KOPT-K1 (cell line): ENCODE data around the gene ZNF536.
"Not testable (repeated sequence)": the region's sequence is repeated elsewhere in the genome, so short reads cannot be mapped to it uniquely, and the experiment has no call there.

ENCODE experiments used
- H3K27ac ChIP-seq: fragments of 200-600 bp; sonication (generic); 2 replicates; pipeline ENCODE4 v1.5.1; 2016; ENCODE audit warnings: antibody characterized with exemption, mild to moderate bottlenecking, low read depth, low read length; ENCODE audit not compliant: poor library complexity, severe bottlenecking
- H3K36me3 ChIP-seq: fragments of 200-600 bp; sonication (generic); 2 replicates; pipeline ENCODE4 v1.5.1; 2017; ENCODE audit warnings: antibody characterized with exemption, mild to moderate bottlenecking, low read length, moderate library complexity; ENCODE audit not compliant: insufficient read depth
- H3K9me3 ChIP-seq: fragments of 200-600 bp; sonication (generic); 2 replicates; pipeline ENCODE4 v1.5.1; 2017; ENCODE audit warnings: antibody characterized with exemption, low read length, mild to moderate bottlenecking; ENCODE audit not compliant: insufficient read depth, poor library complexity, severe bottlenecking

ZNF536 gene

DNA sequence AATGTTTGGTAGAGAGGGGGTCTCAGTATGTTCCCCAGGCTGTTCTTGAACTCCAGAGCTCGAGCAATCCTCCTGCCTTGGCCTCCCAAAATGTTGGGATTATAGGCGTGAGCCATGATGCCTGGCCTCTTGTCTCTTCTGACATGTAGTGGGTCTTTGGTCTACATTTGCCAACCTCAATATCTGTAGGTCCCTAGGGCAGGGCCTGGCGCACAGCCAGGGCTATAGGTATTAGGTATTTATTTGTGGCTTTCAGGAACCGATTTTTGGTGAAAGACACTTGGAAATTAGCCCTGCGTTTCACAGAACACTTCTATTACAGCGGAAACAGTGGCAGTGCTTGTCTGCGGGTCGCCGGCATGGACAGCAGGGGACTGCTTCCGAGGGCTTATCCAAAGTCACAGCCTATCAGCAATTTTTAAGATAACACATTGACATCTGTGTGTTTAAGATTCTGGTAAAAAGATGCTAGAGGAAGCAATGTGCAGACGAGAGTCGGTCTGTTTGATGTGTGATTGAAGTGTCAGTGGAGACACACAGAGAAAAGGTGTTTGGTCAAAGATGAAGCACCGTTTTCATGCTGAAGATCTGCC lies 14.5 kb downstream of the ZNF536 start:
- Histone ChIP-seq H3K36me3 (no peaks in the 10 kb centered on the region), H3K27ac (no peak overlapping the region), H3K9me3 (no peaks in the 10 kb centered on the region)

DNA sequence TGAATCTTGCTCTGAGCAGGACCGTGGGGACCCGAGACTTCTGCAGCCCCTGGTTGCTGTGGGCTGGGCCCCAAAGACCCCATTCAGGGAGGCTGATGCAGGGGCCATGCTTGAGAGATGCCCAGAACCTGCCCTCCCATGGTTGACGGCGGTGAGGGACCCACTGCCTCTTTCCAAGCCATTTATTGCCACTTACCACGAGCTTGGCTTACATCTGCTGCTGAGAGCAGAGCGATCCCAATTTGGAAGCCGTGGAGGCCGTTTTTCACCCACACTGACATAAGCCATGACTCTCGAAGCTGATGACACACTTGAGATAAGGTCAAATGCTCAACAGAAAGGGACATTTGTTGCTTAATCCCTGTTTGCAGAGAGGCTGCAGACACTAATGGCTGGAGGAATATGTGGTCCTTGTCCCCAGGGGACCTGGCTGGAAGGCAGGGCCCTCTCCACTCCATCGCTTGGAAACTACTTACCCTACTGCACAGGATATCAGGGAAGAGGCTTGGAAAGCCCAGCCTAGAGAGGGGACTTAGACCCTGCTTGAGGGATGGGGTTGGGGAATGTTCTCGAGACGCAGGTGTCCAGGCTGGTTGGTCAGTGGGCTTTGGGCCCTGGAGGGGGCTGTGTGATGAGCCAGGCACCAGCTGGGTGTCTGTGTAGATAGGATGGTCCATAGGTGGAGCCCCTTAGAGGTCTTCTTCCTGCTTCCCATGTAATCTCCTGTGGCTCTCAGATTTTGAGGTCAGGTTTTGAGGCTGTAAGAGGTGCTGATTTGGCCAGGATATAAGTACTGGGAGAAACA lies 15.3 kb downstream of the ZNF536 start:
- no peaks in the 10 kb centered on the region for H3K36me3 ChIP-seq
- no peak overlapping the region for H3K27ac ChIP-seq
- no peaks in the 10 kb centered on the region for H3K9me3 ChIP-seq

DNA sequence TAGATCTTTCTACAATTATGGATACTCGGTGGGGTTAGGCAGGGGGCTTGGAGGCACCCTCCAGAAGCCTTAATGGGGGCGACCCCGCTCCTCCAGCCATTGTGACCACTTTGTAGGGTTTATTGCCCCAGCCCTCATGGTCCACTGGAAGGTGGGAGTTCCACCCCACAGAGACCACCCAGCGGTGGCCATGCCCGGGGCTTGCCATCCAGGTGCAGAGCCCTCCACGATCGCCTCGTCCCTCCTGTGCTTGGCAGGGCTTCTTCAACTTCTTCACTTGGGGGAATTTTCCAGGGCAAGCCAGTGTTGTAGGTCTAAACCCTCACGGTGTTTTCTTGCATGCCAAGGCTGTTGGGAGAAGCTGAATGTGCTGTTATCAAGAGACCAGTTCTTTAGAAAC lies 16.1 kb downstream of the ZNF536 start:
- no peaks in the 10 kb centered on the region for H3K9me3 ChIP-seq
- no peaks in the 10 kb centered on the region for H3K36me3 ChIP-seq
- no peak overlapping the region for H3K27ac ChIP-seq

DNA sequence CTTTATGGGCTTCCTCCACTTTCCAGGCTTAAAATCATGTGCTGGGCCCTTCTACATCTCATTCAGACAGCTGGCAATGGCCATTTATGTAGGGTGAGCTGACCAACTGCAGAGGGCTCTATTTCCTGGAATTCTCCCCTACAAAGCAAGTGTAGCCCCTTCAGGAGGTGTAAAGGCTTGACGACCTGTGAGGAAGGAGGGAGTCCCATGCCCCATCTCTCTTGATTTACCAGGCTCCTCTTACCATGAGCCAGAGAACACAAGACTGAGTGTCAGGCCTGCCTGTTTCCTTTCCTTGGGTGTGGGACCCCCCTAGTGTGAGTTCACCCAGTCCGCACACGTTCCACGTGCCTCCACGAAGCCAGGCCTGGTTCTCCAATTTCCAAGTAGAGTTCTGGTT lies 16.6 kb downstream of the ZNF536 start:
- Histone ChIP-seq H3K9me3 (no peaks in the 10 kb centered on the region), H3K27ac (no peak overlapping the region), H3K36me3 (no peaks in the 10 kb centered on the region)

DNA sequence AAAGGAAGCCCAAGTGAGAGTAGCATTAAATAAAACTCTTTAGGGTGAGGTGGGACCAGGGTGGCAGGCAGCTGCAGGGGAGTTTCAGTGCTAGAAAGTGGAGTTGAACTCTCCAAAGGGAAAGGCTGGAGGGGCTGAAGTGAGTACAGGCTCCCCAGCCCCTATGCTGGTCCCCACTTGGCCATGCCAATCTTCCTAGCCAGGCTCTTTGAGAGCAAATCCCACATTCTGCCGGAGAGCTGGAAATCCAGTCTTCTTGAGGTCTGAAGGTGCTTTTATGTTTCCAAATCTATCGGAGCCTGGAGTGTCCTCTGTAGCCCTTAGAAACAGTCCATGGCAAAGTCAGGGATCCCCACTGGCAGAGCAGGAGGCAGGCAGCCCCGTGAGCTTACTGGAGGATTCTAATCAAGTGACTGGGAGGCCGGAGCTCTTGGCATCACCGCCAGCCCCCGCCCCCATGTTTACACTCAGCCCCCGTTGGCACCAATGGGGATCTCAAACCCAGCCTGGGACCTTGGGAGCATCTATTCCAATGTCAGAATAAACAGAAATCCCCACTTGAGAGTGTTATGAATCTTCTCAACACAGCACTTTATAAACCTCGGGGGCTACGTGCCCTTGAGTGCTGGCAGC lies 18.3 kb downstream of the ZNF536 start:
- Histone ChIP-seq H3K27ac (no peak overlapping the region), H3K9me3 (no peaks in the 10 kb centered on the region), H3K36me3 (no peaks in the 10 kb centered on the region)

DNA sequence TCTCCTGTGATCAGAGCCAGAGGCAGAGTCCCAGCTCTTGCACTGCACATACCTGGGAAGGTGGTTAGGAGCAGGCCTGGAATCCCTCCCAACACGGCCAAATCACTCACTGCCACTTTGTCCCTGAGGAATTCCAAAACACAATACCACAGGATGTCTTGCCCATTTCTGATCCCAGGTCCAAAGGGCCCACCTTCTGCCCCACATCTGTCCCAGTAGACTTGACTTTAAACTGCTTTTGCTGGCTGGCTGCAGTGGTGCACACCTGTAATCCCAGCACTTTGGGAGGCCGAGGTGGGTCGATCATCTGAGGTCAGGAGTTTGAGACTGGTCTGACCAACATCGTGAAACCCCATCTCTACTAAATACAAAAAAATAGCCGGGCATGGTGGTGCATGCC lies 18.9 kb downstream of the ZNF536 start:
- H3K9me3 ChIP-seq = no peaks in the 10 kb centered on the region

DNA sequence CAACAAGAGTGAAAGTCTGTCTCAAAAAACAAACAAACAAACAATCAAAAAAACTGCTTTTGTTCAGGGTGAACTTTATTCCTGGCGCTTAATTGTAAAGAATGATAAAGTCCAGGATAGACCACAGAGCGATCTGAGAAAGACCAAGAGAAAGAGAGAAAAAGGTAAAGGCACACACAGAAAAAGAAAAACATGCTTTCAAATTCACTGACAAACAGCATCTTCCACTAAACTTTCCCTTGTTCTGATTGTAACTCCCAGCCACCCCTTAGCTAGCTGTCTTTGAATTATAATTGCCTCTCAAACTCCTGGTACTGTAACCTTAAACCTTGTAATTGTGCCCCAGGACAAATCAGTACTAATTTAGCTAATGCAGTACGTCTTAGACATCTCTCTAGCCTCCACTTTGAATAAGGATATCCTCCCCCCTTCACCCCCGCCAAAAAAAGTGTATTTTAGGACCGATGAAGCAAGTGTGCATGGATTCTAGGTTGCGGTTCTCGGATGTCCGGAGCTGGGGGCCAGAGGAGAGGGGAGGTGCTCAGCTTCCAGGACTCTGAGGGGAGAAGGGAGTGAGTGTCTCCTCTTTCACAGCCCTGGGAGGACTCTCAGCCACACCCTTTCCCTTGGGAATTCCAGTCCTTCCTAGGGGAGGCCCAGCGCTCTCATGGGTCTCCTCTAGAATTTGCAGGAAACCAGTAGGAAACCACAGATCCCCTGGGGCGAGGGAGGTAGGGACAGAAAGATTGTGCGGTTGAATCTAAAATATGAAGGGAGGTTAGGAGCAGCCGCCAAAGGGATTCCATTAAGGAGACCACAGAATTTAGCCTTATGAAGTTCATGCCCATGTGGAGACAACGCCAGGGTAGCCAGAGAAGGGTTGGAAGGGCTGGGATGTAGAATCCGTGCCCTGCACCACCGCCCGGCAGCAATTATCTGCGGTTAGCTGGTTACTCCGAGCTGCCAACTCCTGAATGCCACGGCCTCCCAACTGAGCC lies 19.7 kb downstream of the ZNF536 start:
- Histone ChIP-seq H3K36me3 (no peaks in the 10 kb centered on the region), H3K9me3 (no peaks in the 10 kb centered on the region), H3K27ac (no peak overlapping the region)

More for the DNA sequence above, 18.9 kb downstream of the ZNF536 start:
- Histone ChIP-seq H3K36me3 (no peaks in the 10 kb centered on the region), H3K27ac (no peak overlapping the region)

DNA sequence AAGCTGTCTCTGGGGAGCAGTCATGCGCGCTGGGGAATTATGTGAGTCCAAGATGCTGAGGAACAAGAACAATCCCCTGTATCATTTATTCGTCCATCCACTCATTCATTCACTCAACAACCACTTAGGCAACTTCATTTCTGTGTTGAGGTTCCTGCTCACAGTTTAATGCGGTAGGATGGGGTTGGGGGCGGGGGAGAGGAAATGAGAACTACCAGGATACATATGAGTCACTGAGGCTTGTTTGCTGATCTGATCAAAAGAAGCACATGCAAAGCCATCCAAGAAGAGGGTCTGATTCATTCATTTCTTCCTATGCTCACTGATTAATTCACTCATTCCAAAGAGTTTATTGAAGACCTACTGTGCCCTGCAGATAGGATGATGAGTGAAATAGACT lies 20.9 kb downstream of the ZNF536 start:
- no peaks in the 10 kb centered on the region for H3K9me3 ChIP-seq
- no peak overlapping the region for H3K27ac ChIP-seq
- no peaks in the 10 kb centered on the region for H3K36me3 ChIP-seq

DNA sequence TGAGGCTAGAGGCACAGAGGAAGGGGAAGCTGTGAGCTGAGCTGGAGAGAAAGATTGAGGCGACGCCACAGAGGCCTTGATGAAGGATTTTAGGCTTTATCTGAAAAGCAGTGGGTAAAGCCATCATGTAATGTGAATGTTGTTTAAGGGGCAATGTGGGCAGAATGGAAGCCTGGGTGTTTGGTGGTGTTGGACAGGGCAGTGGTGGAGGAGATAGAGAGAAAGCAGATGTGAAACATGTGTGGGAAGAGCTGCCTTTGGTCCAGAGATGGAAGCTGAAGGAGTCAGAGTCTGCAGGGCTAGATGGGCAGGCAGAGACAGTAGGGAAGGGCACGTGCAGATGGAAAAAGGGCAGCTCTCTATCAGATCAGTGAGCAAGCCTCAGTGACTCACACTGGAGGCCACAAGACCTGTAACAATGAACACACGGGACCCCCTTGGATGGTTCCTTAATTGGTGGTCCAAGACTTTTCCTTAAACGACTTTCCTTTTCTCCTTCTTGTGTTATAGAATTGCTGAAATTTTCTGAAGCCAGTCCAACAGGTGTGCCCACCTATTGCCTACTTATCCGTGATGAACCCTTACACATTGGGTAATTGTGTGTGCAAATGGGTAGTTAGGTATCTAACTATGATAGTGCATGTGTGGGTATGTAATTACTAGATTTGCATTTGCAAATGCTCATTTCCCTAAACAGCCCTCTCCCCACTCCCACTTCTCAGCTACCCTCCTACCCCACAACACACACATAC lies 21.7 kb downstream of the ZNF536 start:
- Histone ChIP-seq H3K9me3 (no peaks in the 10 kb centered on the region), H3K27ac (no peak overlapping the region), H3K36me3 (no peaks in the 10 kb centered on the region)

DNA sequence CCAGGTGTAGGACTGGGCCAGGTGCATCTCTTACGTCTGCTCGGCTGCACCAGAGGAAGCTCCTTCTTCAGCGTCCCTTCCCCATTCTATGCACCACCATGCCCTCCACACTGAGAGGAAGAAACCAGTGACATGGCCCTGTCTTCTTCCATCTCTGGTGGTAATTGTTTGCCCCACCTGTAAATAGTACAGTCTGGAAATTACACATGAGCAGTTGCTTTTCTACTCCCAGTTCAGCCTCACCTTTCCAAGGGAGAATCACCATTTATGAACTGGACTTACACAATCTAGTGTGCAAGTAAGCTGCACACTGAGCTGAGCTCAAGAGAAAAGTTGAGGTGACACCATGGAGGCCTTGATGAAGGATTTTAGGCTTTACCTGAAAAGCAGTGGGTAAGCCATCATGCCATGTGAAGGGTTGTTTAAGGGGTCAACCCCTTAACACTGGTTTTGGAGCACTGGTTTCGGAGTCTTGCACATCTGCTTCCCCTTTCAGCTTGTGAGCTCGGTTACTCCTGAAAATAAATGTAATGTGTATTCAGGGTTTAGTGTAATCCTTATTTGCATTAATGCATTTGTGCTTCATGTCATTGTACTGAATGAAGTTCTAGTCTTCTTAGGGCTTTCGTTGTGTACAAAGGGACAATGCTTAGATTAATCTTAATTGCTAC lies 22.4 kb downstream of the ZNF536 start:
- no peaks in the 10 kb centered on the region for H3K9me3 ChIP-seq
- no peak overlapping the region for H3K27ac ChIP-seq

DNA sequence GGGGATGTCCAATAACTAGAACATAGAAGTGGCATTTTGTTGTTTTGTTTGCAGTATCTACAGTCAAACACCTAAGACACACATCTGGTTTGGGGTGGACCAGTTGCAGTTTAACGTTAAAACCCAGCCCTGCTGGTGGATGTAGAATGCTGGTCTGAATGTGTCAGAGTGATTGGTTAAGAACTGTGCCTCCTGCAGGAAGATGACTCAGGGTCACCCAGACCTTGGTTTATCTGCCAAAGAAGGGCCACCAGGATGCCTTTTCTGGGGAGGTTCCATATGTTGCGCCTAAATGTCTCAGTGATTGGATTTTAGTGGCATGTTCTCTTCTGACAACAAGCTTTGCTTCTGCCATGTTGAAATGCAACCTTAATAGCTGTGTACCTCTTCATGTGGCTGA lies 23.1 kb downstream of the ZNF536 start:
- no peaks in the 10 kb centered on the region for H3K36me3 ChIP-seq
- no peaks in the 10 kb centered on the region for H3K9me3 ChIP-seq
- H3K27ac ChIP-seq = no peak overlapping the region

More for the DNA sequence above, 22.4 kb downstream of the ZNF536 start:
- no peaks in the 10 kb centered on the region for H3K36me3 ChIP-seq

DNA sequence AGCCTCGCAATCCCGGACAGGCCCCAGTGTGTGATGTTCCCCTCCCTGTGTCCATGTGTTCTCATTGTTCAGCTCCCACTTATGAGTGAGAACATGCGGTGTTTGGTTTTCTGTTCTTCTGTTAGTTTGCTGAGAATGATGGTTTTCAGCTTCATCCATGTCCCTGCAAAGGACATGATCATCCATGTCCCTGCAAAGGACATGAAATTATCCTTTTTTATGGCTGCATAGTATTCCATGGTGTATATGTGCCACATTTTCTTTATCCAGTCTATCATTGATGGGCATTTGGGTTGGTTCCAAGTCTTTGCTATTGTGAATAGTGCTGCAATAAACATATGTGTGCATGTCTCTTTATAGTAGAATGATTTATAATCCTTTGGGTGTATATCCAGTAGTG lies 26.4 kb downstream of the ZNF536 start:
- H3K36me3 ChIP-seq, H3K27ac ChIP-seq, H3K9me3 ChIP-seq: not testable (repeated sequence)

DNA sequence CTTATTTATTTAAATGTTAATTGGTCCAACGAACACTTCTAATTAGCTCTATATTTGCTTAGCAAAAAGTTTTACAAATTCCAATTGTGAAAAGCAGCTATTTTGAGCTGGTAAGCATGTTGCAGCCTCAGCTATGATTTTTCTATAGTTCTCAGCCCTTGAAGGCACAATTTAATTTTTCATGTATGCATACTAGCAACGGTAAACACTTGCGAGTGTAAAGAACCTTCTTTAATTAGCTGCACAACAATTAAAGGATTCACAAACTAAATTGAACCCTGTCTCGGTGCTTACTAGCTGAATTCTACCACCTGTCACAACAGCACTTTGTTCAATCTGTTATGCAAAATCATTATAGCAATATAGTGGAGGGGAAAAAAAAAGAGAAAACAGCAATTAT lies 29.8 kb downstream of the ZNF536 start:
- H3K9me3 ChIP-seq = no peaks in the 10 kb centered on the region
- no peak overlapping the region for H3K27ac ChIP-seq
- H3K36me3 ChIP-seq = no peaks in the 10 kb centered on the region
